K562 (cell line): ENCODE data around the gene ALKBH4. TPM values are rescaled to one million over a fixed set of nuclear protein-coding genes. Genes with fewer than 3 reads are reported as not detected.

Experiments used
- BRD4 ChIP-seq: fragments of 200-600 bp; sonication (generic); IDR thresholded peaks from 2 replicates; pipeline ENCODE4 v1.6.1; 2017; ENCODE audit warnings: inconsistent platforms
- EGR1 ChIP-seq: fragments of 450-650 bp; conservative IDR thresholded peaks from 2 replicates; pipeline ENCODE4 v1.6.1; 2017; ENCODE audit warnings: mild to moderate bottlenecking
- HDAC1 ChIP-seq, 2 experiments: fragments of 450-650 bp; IDR thresholded peaks; 2 replicates each; pipeline ENCODE4 v1.6.1; 2016 to 2017; ENCODE audit warnings: inconsistent platforms in 1 of 2, mild to moderate bottlenecking in 1 of 2, moderate library complexity in 1 of 2
- KDM1A ChIP-seq, 2 experiments: fragments of 450-650 bp; IDR thresholded peaks; 2 replicates each; pipeline ENCODE4 v1.6.1; 2016; ENCODE audit warnings: mild to moderate bottlenecking in 2 of 2
- NCOA4 ChIP-seq: fragments of 450-650 bp; IDR thresholded peaks from 2 replicates; pipeline ENCODE4 v1.6.1; 2018; ENCODE audit warnings: mild to moderate bottlenecking; ENCODE audit not compliant: partially characterized antibody
- PTRF ChIP-seq: fragments of 450-650 bp; IDR thresholded peaks from 2 replicates; pipeline ENCODE4 v1.6.1; 2016; ENCODE audit warnings: mild to moderate bottlenecking, missing genetic modification characterization, missing compliant biosample characterization
- TAF9B ChIP-seq: fragments of 450-650 bp; IDR thresholded peaks from 2 replicates; pipeline ENCODE4 v1.6.1; 2018; ENCODE audit warnings: mild to moderate bottlenecking; ENCODE audit not compliant: partially characterized antibody
- TRIM28 ChIP-seq: fragments of 450-650 bp; IDR thresholded peaks from 2 replicates; pipeline ENCODE4 v1.6.1; 2017
- ZNF184 ChIP-seq: sonication (generic); formaldehyde crosslinking; IDR thresholded peaks from 2 replicates; pipeline ENCODE4 v1.5.0; 2020; ENCODE audit warnings: missing genetic modification reagents
- ZNF239 ChIP-seq: fragments of 250-450 bp; sonication (Bioruptor Pico); IDR thresholded peaks from 2 replicates; pipeline ENCODE4 v1.4.0; 2020; ENCODE audit warnings: mild to moderate bottlenecking
- polyA plus RNA-seq, 8 experiments: library from polyadenylated mRNA; depleted of rRNA in 4 of 8; stranded (reverse) in 5 of 8; unstranded in 3 of 8; fragments of >200 nt; fragmentation: Nextera tagmentation in 2 of 8; fragmentation: Illumina TruSeq in 1 of 8; extraction: Ambion mirVana in 2 of 8; extraction: Trizol in 1 of 8; gene quantifications; 2 replicates each; pipeline versions ENCODE4 v1.2.1 to v1.2.3, GENCODE V29; 2011 to 2014; ENCODE audit warnings: inconsistent platforms in 1 of 8, missing spikeins in 1 of 8
- total RNA-seq, 7 experiments: library from RNA; depleted of rRNA in 6 of 7; stranded (reverse); fragments of >200 nt in 6 of 7; fragmentation: Illumina TruSeq in 2 of 7; extraction: Trizol in 2 of 7; gene quantifications; 2 replicates each; pipeline versions ENCODE4 v1.2.1 to v1.2.3, GENCODE V29; 2011 to 2021; ENCODE audit warnings: low replicate concordance in 1 of 7
- TF ChIP-seq, protein P1 (sequence below): sonication (generic); formaldehyde crosslinking; IDR thresholded peaks from 2 replicates; pipeline ENCODE4 v1.8.0; 2023; ENCODE audit warnings: missing genetic modification reagents, mild to moderate bottlenecking, borderline replicate concordance

ALKBH4 gene
- total and polyA plus RNA-seq, 9 of the 15 experiments (the other 6 are each of a cell fraction or from before 2014, with no cell fraction given), result 4.6 to 21.4 (median 11.8) TPM

DNA sequence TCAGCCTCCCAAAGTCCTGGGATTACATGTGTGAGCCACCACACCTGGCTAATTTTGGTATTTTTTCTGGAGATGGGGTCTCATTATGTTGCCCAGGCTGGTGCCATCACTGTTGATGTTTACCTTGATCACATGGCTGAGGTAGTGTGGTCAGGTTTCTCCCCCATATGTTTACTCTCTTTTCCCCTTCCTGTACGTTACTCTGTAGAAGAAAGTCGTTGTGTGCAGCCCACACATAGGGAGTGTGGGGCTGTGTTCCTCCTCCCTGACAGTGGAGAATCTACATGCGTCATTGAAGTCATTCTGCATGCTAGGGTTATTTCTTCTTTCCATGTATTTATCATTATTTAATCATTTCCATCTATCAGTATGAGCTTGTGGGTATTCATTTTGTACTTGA, 47.6 kb downstream of the ALKBH4 start (continued):
- no peak for TF ChIP-seq ZNF239 (CRISPR knock-in tag)
- TF ChIP-seq, protein P1, sequence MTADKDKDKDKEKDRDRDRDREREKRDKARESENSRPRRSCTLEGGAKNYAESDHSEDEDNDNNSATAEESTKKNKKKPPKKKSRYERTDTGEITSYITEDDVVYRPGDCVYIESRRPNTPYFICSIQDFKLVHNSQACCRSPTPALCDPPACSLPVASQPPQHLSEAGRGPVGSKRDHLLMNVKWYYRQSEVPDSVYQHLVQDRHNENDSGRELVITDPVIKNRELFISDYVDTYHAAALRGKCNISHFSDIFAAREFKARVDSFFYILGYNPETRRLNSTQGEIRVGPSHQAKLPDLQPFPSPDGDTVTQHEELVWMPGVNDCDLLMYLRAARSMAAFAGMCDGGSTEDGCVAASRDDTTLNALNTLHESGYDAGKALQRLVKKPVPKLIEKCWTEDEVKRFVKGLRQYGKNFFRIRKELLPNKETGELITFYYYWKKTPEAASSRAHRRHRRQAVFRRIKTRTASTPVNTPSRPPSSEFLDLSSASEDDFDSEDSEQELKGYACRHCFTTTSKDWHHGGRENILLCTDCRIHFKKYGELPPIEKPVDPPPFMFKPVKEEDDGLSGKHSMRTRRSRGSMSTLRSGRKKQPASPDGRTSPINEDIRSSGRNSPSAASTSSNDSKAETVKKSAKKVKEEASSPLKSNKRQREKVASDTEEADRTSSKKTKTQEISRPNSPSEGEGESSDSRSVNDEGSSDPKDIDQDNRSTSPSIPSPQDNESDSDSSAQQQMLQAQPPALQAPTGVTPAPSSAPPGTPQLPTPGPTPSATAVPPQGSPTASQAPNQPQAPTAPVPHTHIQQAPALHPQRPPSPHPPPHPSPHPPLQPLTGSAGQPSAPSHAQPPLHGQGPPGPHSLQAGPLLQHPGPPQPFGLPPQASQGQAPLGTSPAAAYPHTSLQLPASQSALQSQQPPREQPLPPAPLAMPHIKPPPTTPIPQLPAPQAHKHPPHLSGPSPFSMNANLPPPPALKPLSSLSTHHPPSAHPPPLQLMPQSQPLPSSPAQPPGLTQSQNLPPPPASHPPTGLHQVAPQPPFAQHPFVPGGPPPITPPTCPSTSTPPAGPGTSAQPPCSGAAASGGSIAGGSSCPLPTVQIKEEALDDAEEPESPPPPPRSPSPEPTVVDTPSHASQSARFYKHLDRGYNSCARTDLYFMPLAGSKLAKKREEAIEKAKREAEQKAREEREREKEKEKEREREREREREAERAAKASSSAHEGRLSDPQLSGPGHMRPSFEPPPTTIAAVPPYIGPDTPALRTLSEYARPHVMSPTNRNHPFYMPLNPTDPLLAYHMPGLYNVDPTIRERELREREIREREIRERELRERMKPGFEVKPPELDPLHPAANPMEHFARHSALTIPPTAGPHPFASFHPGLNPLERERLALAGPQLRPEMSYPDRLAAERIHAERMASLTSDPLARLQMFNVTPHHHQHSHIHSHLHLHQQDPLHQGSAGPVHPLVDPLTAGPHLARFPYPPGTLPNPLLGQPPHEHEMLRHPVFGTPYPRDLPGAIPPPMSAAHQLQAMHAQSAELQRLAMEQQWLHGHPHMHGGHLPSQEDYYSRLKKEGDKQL (CRISPR knock-in tag), result no peak
- TF ChIP-seq ZNF184, result no peak
- no peak for TF ChIP-seq KDM1A (IDR thresholded peaks at IDR 0.05)
- no peak for TF ChIP-seq PTRF
- no peak for TF ChIP-seq TRIM28
- no peak for TF ChIP-seq NCOA4
- no peak for TF ChIP-seq TAF9B
- TF ChIP-seq HDAC1 (IDR thresholded peaks at IDR 0.05), result no peak
- TF ChIP-seq EGR1, result no peak
- no peak for TF ChIP-seq BRD4
